Measurements from ENCODE around the gene COL10A1. TPM values are rescaled to one million over a fixed set of nuclear protein-coding genes. Genes with fewer than 3 reads are reported as not detected.

COL10A1 gene
- total and polyA plus RNA-seq, 2 donors (not counting 3 experiments of a cell fraction or from before 2014, with no cell fraction given): not detected

DNA sequence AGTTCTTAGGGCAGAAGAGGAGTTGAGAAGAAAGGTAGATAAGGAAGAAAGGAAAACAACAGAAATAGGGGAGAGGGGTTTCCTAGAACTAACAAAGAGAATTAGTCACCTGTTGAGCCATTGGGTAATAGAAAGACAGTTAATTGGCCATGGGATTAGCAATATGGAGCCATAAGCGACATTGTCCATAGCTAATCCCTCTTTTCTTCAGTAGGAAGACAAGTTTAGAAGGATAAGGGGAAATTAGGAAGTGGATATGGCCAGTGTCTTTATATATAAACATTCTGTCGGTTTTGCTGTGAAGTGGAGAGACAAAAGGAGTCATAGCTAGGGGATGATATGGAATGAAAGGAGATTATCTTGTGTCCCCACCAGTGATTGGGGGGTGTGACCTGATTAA, 43.9 kb upstream of the COL10A1 start:
- H2AFZ ChIP-seq (ENCODE audit: low read depth, low read length): no peak overlapping the region
- no peak for FAIRE-seq
- no peaks in the 10 kb centered on the region for H4K20me1 ChIP-seq (replicated peaks; ENCODE audit: control insufficient read depth, extremely low read depth, insufficient read depth, low read length)
- no peaks in the 10 kb centered on the region for H3K4me1 ChIP-seq (ENCODE audit: control insufficient read depth, extremely low read depth, insufficient read depth, low read length)
- H3K36me3 ChIP-seq (ENCODE audit: control insufficient read depth in 2 of 2, extremely low read depth in 1 of 2, insufficient read depth in 2 of 2, low read length in 2 of 2): no peaks in the 10 kb centered on the region
- TF ChIP-seq POLR2A (IDR thresholded peaks at IDR 0.05; ENCODE audit: low read depth, low read length): no peak
- TF ChIP-seq MYC (IDR thresholded peaks at IDR 0.05; ENCODE audit: low read depth, low read length): no peak
- no peak for TF ChIP-seq GATA2 (IDR thresholded peaks at IDR 0.05; ENCODE audit: insufficient read depth, insufficient read length, low read depth, low read length)
- no peak for TF ChIP-seq CTCF (IDR thresholded peaks at IDR 0.05; ENCODE audit: extremely low read depth in 1 of 2, insufficient read depth in 1 of 2, low read depth in 1 of 2, low read length in 2 of 2)
- TF ChIP-seq MAX (IDR thresholded peaks at IDR 0.05; ENCODE audit: insufficient read depth, insufficient read length): no peak
- TF ChIP-seq FOS (IDR thresholded peaks at IDR 0.05; ENCODE audit: borderline replicate concordance, insufficient read depth, low read length): no peak
- TF ChIP-seq POLR2AphosphoS5 (IDR thresholded peaks at IDR 0.05; ENCODE audit: insufficient read depth, low read depth, low read length): no peak
- TF ChIP-seq EZH2 (IDR thresholded peaks at IDR 0.05; ENCODE audit: borderline replicate concordance, low read depth, low read length, severe bottlenecking): no peak
- TF ChIP-seq JUN (IDR thresholded peaks at IDR 0.05; ENCODE audit: borderline replicate concordance, insufficient read depth, insufficient read length, low read depth): no peak
- H3K4me2 ChIP-seq (ENCODE audit: insufficient read depth, low read length): no peak overlapping the region
- no peaks in the 10 kb centered on the region for H3K9me3 ChIP-seq (replicated peaks; ENCODE audit: control insufficient read depth, insufficient read depth, low read length)
- BruUV-seq (replicated peaks): no TSS peak
- dilution Hi-C loops (cut with MboI; ENCODE audit: extremely low pct_ligation_motif_present, low sequenced_read_pairs) (no loop called here), intact Hi-C loops (cut with micrococcal nuclease) (no loop called here)
- H3K4me3 ChIP-seq (replicated peaks in 1 of 3; ENCODE audit: insufficient read depth in 1 of 3, low read depth in 1 of 3, low read length in 3 of 3): no peak overlapping the region
- H3K9me1 ChIP-seq (replicated peaks; ENCODE audit: control insufficient read depth, extremely low read depth, insufficient read depth, low read length): no peaks in the 10 kb centered on the region
- ChIA-PET CTCF (no interaction called here), POLR2A (no interaction called here)
- no peaks in the 10 kb centered on the region for H3K27me3 ChIP-seq (ENCODE audit: control insufficient read depth in 2 of 2, insufficient read depth in 2 of 2, low read length in 2 of 2)
- no peak overlapping the region for H3K27ac ChIP-seq (ENCODE audit: insufficient read depth, low read depth, low read length)
- no peaks in the 10 kb centered on the region for H3K79me2 ChIP-seq (ENCODE audit: control insufficient read depth, insufficient read depth, low read length)
- no peak overlapping the region for H3K9ac ChIP-seq (replicated peaks; ENCODE audit: extremely low read depth, insufficient read depth, low read length)
- no peak for DNase-seq (ENCODE audit: low read depth, low spot score)

Measured in endothelial cell of umbilical vein (primary cell).